Pulmonary artery endothelial cell (primary cell): ENCODE data around the gene POLL. TPM values are rescaled to one million over a fixed set of nuclear protein-coding genes. Genes with fewer than 3 reads are reported as not detected.
"Not testable (repeated sequence)": the region's sequence is repeated elsewhere in the genome, so short reads cannot be mapped to it uniquely, and the experiment has no call there.

Experiments used
- DNase-seq: peaks from one replicate; pipeline ENCODE4 v3.0.0-alpha.2; 2011; ENCODE audit warnings: low read depth, low spot score
- total RNA-seq: library from RNA; depleted of rRNA; stranded (reverse); fragments of >200 nt; gene quantifications from 2 replicates; pipeline ENCODE4 v1.2.3, GENCODE V29; 2014

Gene POLL
- total RNA-seq, 1 donor from 2014 or later: 11.6 TPM

DNA sequence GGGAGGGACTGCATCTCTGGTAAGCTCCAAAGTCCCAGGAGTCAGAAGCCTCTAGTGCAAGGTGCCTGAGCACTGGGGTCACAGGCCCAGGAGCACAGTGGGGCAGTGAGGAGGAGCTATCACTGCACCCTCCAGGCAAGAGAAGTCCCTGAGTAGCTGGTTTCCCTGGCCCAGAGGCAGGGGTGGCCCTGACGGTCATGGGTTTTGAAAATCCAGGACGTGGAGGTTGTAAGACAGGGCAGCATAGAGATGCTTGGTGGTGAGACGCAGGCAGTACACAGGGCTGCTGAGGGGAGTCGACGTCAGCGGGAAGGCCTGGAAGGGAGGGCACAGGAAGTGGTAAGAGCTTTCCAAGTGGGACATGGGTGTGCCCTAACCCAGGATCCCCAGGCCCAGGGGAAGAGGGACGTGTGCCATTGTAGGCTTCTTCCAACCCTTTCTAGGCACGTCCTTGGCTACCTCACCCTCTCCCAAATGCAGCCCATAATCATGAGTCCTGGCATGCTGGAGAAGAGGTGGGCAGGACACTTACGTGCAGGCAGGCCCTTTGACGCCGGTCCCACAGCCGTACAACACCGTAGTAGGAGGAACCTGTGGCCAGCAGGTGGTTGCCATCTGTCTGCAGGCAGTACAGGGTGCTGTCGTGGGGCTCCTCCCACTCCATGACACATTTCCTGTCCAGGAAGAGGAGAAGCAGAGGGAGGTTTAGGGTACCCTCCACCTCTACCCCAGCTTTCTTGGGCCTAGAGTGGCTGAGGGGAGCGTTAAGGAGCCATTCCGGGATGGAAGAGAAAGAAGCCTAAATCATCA lies 23.2 kb upstream of the POLL start:
- no peak for DNase-seq

- DNase-seq: no peak
Observed at GRCh38 chr10:101609481-101609880, 21.4 kb upstream of the POLL start.

- DNase-seq: no peak
Observed at GRCh38 chr10:101607124-101607523, 19.1 kb upstream of the POLL start.

- peak; percentile 17 for DNase-seq
Observed at GRCh38 chr10:101602761-101603398, 14.8 kb upstream of the POLL start.

DNA sequence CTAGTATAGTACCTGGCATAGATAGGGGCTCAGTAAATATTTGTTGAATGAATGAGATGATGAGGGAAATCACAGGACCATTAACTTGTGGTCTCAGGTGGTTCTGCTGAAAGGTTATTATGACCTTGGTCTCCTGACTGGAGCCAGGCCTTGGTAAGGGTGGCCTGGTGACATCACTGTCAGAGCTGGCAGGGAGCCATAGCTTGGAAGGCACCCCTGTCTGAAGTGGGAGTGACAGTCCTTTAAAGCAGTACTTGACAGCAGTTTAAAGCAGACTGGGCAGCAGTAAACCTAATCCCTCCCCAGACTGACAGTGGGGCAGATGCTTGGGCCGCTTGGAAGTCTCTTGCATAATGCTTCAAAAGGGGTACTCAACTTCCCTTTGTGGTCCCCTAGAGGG lies 13.5 kb upstream of the POLL start:
- DNase-seq: no peak

DNA sequence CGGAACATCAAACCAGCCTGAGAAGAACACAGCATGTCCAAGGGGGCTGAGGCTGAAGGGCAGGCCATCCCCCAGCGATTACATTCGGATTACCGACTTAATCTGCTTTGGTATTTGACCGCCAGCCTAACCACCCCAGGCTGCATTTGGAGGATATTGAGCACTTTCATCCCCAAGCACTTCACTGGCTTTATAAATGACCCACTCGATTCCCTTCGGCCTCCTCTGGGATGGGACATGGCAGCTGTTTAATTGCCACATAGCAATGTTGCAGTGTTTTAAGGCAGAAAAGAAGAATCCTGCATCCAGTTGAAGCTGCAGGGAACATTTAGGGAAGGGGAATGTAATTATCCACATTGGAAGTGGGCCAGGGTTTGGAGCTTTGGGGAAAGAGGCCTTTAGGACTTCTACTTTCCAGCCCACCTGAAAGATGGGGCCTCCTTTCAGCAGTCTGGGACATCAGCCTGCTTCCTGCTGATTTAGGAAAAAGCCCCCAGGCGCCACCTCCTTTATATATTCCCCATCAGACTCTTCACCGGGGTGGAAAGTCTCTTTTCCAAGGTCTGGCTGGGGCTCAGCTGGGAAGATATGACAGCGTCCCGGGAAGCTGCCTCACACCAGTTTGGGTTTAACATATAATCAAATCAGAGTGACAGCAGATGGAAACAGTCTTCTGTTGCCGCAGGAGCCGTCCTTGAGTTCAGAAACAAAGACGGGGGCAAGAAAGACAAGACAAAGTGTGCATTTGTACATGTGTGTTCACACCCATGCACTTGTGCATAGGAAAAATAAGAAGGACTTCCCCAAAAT lies 9.2 kb upstream of the POLL start:
- no peak for DNase-seq

- no peak for DNase-seq
Observed at GRCh38 chr10:101595591-101596433, 7.8 kb upstream of the POLL start.

- DNase-seq: not testable (repeated sequence)
Observed at GRCh38 chr10:101593331-101593730, 5.3 kb upstream of the POLL start.

DNA sequence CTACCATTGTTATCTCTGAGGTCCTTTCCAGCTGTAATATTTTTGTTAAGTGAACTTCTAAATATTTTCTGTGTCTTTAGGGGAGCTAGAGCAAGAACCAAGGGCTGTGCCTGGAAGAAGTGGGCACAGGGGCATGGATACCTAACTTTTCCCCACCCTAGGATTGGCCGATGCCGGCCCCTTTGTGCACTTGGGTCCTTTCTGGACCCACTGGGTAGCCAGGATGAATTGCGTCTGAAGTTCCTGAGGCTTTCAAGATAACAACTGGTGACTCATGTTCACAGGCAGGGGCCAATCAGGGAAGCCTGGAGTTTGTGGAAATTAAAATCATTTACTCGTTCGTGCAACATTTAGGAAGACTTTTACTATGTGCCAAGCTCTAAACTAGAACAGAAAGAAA lies 822 bp upstream of the POLL start:
- no peak for DNase-seq

- no peak for DNase-seq
Observed at GRCh38 chr10:101585841-101586240, 2.2 kb downstream of the POLL start.

DNA sequence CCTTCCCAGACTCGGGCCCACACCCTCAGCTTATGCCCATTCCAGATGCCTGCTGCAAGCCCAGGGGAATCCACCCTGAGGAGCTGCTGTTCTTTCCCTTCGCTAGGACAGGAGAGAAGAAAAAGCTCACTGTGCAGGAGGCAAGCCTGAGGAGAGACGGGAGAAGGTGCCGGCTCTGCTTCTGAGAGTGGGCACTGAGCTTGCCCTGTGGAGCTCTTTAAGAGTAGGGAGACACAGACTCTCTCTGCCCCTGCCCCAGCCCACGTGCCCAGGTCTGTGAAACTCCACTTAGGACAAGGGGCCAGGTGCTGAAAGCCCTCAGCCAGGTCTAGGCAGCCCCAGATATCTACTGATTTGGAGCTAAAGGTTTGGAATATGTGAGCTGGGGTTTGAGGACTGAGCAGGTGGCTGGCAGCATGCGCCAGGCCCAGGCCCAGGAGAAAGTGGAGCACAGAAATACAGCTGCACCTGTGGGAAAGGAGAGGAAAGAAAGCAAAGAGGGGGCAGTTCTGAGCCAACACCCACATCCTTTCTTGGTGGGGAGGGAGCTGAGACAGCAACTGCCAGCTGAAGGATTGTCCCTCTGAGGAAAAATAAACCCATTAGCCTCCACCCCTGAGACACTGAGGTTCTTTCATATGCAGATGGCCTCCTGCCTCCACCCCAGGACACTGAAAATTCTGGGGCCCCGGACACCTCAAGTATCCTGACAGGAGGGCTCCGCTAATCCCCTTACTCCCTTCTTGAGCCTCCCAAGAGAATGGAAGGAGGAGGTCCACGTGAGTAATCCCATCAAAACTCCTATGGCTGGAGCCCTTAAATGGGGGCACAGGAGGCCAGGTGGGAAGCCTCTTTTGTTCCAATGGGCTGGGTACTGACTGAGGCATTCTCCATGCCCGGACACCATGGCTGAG lies 7.3 kb downstream of the POLL start:
- no peak for DNase-seq

DNA sequence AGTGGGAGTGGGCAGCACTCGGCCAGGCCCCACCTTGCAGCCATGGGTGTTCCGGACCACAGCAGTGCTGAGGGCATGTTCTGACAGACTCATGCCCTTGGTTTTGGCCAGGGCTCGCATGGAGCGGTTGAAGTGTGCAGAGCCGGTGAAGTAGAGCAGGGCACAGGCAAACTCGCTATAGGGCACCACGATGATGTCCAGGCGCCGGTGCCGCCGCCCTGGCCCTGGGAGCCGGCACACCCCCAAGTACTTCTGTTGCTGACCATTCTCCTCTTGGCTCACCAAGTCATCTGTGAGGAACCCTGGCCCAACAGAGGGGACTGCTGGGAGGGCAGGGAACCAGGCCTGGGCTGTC lies 8.6 kb downstream of the POLL start:
- no peak for DNase-seq

DNA sequence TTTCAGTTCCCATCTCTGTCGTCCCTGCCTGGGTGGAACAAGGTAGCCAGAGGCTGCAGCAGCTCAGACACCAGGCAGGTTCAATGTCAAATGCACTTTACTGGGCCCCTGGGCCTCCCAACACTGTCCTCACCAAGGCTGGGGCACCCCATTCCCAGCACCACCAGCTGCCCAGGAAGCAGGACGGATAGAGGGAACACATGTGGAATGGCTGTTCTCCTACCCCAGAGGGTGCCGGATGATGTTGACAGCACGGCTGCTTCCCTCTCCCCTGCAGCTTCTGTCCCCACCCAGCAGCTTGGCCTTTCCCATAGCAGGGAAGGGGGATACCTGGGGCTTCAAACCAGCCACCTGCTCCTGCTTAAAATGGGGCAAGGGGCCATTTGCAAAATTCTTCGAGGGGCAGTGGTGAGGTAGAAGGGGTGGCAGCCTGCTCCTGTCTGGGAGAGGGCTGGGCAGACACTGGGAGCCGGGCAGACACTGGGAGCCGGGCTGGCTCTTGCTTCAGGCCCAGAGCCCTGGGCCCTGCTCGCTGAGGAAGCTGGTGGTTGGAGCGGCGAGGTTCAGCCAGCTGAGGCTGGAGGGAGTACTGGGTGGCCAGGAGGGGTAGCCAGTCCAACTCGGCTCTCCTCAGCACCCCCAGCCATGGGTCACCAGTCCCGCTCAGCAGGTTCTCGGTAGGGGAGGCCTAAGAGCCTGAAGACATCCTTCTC lies 9.1 kb downstream of the POLL start:
- DNase-seq: no peak

GRCh38 chr10:101578192-101578591 lies 9.9 kb downstream of the POLL start:
- no peak for DNase-seq

DNA sequence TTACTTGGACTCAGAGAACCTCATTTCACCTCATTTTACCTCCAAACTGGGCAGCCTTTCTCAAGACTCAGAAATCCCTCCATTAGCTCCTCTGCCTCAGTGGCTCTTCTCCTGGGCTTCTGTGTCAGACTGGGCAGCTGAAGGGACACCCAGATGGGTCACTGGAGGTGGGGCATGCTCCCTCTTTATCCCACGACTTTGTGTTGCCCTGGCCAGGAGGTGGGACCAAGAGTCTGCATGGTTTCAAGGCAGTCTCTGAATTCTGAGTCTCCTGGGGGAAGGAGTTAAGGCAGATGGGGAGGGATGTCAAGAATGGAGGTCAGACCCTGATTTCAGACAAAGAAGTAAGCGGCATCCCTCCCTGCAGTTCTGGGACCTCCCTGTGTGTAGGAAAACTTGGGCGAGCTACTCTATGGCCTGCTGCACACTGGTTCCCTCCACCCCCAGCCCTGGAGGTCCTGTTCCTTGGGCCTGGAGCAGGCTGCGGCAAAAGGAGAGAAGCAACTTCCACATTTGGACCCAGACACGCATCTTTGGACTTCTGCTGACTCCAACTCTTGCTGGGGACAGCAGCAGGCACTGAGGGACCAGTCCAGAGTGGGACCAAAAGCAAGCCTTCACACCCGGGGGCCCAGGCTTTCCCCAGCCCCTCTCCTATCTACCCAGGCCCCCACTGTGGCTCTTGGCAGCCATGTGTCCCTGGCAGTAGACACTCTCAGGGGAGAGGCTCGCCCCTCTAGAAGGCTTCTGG lies 10.8 kb downstream of the POLL start:
- no peak for DNase-seq

- no peak for DNase-seq
Observed at GRCh38 chr10:101576211-101576863, 11.7 kb downstream of the POLL start.

DNA sequence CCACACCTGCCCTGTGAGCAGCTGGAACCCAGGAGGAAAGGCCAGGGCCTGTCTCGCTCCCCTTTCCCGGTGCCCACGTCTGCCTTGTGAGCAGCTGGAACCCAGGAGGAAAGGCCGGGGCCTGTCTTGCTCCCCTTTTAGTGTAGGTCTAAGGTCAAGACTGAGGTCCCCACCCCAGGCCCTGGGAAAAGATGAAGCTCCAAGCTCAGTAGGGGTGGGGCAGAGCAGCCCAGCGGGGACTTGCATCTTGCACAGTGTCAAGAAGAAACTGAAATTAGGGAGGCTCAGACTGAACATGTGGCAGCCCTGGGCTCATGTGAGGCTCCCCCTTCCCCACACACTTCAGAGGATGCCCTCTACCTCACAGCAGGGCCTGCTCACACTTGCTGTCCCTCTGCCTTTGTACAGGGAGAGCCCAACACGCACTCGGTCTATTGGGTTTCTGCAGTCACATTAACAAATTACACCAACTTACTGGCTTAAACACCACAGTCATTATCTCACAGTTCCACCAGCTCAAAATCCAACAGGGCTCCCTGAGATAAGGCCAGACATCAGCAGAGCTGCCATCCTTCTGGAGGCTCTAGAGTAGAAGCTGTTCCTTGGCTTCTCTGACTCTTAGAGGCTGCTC lies 12.4 kb downstream of the POLL start:
- no peak for DNase-seq

- no peak for DNase-seq
Observed at GRCh38 chr10:101575091-101575490, 13.0 kb downstream of the POLL start.
